ENCODE measurements around the gene MAF. TPM values are rescaled to one million over a fixed set of nuclear protein-coding genes. Genes with fewer than 3 reads are reported as not detected.

Gene MAF
- total and polyA plus RNA-seq, 2 experiments from 2014 or later = 31.6 to 85.0 TPM

DNA sequence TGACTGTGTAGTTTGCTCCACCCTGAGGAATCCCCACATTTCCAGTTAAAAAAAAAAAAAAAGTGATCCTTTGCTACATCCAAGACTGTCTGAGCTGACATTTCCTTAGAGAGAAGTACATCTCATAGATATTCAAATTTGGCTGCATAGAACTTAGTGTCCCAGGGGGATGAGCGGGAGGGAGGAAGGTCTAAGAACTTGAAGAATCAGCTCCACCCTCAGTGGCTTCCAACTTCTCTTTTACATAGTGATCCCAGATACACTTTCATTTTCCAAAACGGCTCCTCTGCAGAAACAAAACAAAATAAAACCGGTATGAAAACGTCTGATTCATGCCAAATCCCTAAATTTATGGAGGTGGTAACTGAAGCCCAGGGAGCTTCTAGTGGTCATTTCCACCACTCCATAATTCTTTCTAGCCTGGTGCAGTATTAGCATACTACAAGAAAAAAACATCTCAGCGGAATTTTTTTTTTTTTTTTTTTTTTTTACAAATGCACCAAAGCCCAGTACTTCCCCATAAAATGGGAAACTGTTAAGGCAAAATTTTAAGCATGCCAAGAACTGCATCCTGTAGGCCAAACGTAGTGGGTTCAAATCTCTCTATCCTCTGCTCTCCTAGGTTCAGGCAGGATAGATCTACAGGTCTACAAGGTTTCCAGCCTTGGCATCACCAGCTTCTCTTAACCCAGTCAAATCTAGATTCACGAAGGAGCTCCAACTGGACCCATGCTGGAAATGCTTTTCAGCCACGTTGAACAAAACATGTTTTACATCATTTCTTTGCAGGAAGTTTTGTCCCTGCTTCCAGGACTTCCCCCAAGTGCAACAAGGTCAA, 29.3 kb downstream of the MAF start:
- H3K9me3 ChIP-seq (ENCODE audit: low read depth) = no peaks in the 10 kb centered on the region
- H3K36me3 ChIP-seq (replicated peaks; ENCODE audit: insufficient read depth, low read depth) = no peaks in the 10 kb centered on the region
- no peaks in the 10 kb centered on the region for H4K20me1 ChIP-seq (ENCODE audit: insufficient read depth, poor library complexity, severe bottlenecking)
- H2AFZ ChIP-seq = no peak overlapping the region
- H3K4me3 ChIP-seq = no peak overlapping the region
- peaks cover 16% of the 10 kb centered on the region for H3K27me3 ChIP-seq
- no peaks in the 10 kb centered on the region for H3K4me1 ChIP-seq (ENCODE audit: insufficient read depth)
- H3K9me2 ChIP-seq (replicated peaks; ENCODE audit: insufficient read depth) = no peaks in the 10 kb centered on the region
- H3K4me2 ChIP-seq = peak overlapping the region; percentile 33
- H3K27ac ChIP-seq = no peak overlapping the region
- WGBS (ENCODE audit: low lambda C conversion rate, missing lambda C conversion rate) = 54% methylated on average over 8 of the region's 8 CpGs
- TF ChIP-seq EZH2 (IDR thresholded peaks at IDR 0.05; ENCODE audit: borderline replicate concordance) (no peak), EZH2phosphoT487 (IDR thresholded peaks at IDR 0.05; ENCODE audit: low read depth, severe bottlenecking, unreplicated experiment) (no peak)
- TF ChIP-seq, protein P1, sequence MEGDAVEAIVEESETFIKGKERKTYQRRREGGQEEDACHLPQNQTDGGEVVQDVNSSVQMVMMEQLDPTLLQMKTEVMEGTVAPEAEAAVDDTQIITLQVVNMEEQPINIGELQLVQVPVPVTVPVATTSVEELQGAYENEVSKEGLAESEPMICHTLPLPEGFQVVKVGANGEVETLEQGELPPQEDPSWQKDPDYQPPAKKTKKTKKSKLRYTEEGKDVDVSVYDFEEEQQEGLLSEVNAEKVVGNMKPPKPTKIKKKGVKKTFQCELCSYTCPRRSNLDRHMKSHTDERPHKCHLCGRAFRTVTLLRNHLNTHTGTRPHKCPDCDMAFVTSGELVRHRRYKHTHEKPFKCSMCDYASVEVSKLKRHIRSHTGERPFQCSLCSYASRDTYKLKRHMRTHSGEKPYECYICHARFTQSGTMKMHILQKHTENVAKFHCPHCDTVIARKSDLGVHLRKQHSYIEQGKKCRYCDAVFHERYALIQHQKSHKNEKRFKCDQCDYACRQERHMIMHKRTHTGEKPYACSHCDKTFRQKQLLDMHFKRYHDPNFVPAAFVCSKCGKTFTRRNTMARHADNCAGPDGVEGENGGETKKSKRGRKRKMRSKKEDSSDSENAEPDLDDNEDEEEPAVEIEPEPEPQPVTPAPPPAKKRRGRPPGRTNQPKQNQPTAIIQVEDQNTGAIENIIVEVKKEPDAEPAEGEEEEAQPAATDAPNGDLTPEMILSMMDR (IDR thresholded peaks at IDR 0.05; ENCODE audit: poor library complexity) = no peak
- DNase-seq (ENCODE audit: low spot score) = no peak
- no peaks in the 10 kb centered on the region for H3K79me2 ChIP-seq

DNA sequence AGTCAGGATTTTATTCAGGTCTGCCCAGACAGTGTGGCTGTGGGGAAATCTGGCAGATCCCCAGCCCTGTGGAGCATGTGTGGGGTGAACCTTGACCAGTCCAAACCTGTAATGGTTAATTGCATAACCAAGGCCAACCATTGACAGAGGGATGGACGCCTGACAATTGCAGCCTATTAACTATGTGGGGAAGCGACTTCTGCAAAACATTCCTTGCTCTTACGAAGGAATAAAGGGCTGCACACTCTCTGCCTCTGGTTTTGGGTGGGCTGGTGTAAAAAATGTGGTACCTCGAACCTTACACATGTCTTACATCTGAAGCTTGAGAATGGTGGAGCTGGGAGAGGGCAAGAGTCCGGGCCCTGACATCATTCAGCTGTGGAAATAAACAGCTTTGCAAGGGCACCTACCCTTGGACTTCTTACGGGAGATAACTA, 35.8 kb downstream of the MAF start:
- peaks cover 13% of the 10 kb centered on the region for H3K4me1 ChIP-seq (ENCODE audit: insufficient read depth)
- H3K4me3 ChIP-seq = no peak overlapping the region
- H3K4me2 ChIP-seq = no peak overlapping the region
- 82% methylated on average over 6 of the region's 6 CpGs for WGBS (ENCODE audit: low lambda C conversion rate, missing lambda C conversion rate)
- DNase-seq (ENCODE audit: low spot score) = peak; percentile 28
- no peak overlapping the region for H2AFZ ChIP-seq
- H4K20me1 ChIP-seq (ENCODE audit: insufficient read depth, poor library complexity, severe bottlenecking) = no peaks in the 10 kb centered on the region
- H3K9me2 ChIP-seq (replicated peaks; ENCODE audit: insufficient read depth) = no peaks in the 10 kb centered on the region
- H3K9me3 ChIP-seq (ENCODE audit: low read depth) = no peaks in the 10 kb centered on the region
- peak overlapping the region; percentile 53 for H3K27ac ChIP-seq
- TF ChIP-seq EZH2 (IDR thresholded peaks at IDR 0.05; ENCODE audit: borderline replicate concordance) (no peak), EZH2phosphoT487 (IDR thresholded peaks at IDR 0.05; ENCODE audit: low read depth, severe bottlenecking, unreplicated experiment) (no peak)
- TF ChIP-seq, protein P1 (IDR thresholded peaks at IDR 0.05; ENCODE audit: poor library complexity) = no peak
- no peaks in the 10 kb centered on the region for H3K27me3 ChIP-seq
- H3K79me2 ChIP-seq = no peaks in the 10 kb centered on the region
- H3K36me3 ChIP-seq (replicated peaks; ENCODE audit: insufficient read depth, low read depth) = no peaks in the 10 kb centered on the region

DNA sequence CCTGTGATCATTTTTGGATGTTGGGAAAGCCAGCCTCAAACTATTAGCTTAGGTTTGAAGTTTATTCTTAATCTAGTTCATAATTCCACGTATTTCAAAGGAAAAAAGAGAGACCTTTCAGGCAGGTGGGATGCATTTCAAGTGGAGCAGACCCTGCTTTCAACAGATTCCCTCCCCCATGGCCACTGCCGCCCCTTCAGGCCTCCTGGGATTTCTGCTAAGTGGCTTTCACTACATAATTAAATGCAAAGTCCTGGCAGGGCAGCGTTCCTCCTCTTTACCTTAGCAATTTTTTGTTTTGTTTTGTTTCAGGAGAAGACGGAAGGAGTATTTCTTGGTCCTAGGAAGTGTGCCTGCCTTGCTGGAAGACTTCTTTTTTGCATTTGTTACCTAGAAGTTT, 36.6 kb downstream of the MAF start:
- TF ChIP-seq, protein P1 (IDR thresholded peaks at IDR 0.05; ENCODE audit: poor library complexity) = no peak
- TF ChIP-seq EZH2 (IDR thresholded peaks at IDR 0.05; ENCODE audit: borderline replicate concordance) (no peak), EZH2phosphoT487 (IDR thresholded peaks at IDR 0.05; ENCODE audit: low read depth, severe bottlenecking, unreplicated experiment) (no peak)
- Histone ChIP-seq H3K27me3 (no peaks in the 10 kb centered on the region), H3K79me2 (no peaks in the 10 kb centered on the region), H3K4me3 (no peak overlapping the region), H3K9me2 (replicated peaks; ENCODE audit: insufficient read depth) (no peaks in the 10 kb centered on the region), H3K4me2 (no peak overlapping the region), H2AFZ (no peak overlapping the region), H3K4me1 (ENCODE audit: insufficient read depth) (peaks cover 13% of the 10 kb centered on the region), H3K9me3 (ENCODE audit: low read depth) (no peaks in the 10 kb centered on the region), H3K27ac (no peak overlapping the region), H3K36me3 (replicated peaks; ENCODE audit: insufficient read depth, low read depth) (no peaks in the 10 kb centered on the region), H4K20me1 (ENCODE audit: insufficient read depth, poor library complexity, severe bottlenecking) (no peaks in the 10 kb centered on the region)
- WGBS (ENCODE audit: low lambda C conversion rate, missing lambda C conversion rate) = 42% methylated on average over 4 of the region's 4 CpGs
- DNase-seq (ENCODE audit: low spot score) = no peak
